GM18519 (cell line): Measurements from ENCODE around the gene TRMT44.

Experiments used
- ATAC-seq: cut with Tn5 transposase; IDR thresholded peaks from one replicate; pipeline ENCODE4 v1.9.1; 2021; ENCODE audit warnings: mild to moderate bottlenecking, moderate library complexity; ENCODE audit not compliant: unreplicated experiment, low FRiP score

TRMT44 gene

GRCh38 chr4:8465615-8466611 lies 25.3 kb downstream of the TRMT44 start:
- ATAC-seq = no peak

GRCh38 chr4:8467016-8467415 lies 26.4 kb downstream of the TRMT44 start:
- no peak for ATAC-seq

GRCh38 chr4:8468746-8469535 lies 28.4 kb downstream of the TRMT44 start:
- ATAC-seq = no peak

- ATAC-seq = no peak
These were observed 29.0 kb downstream of the TRMT44 start for GRCh38 chr4:8469550-8469949.

GRCh38 chr4:8470451-8471024 lies 30.0 kb downstream of the TRMT44 start:
- no peak for ATAC-seq

GRCh38 chr4:8471211-8471875 lies 30.8 kb downstream of the TRMT44 start:
- ATAC-seq = no peak

GRCh38 chr4:8472158-8472688 lies 31.6 kb downstream of the TRMT44 start:
- no peak for ATAC-seq

- ATAC-seq = no peak
These were observed 32.2 kb downstream of the TRMT44 start for GRCh38 chr4:8472689-8473197.

- ATAC-seq = no peak
These were observed 32.8 kb downstream of the TRMT44 start for GRCh38 chr4:8473198-8473919.

GRCh38 chr4:8473920-8474590 lies 33.5 kb downstream of the TRMT44 start:
- no peak for ATAC-seq

GRCh38 chr4:8474856-8475255 lies 34.3 kb downstream of the TRMT44 start:
- no peak for ATAC-seq

GRCh38 chr4:8475751-8476575 lies 35.4 kb downstream of the TRMT44 start:
- no peak for ATAC-seq

GRCh38 chr4:8477095-8477635 lies 36.6 kb downstream of the TRMT44 start:
- no peak for ATAC-seq

- ATAC-seq = no peak
These were observed 37.1 kb downstream of the TRMT44 start for GRCh38 chr4:8477676-8478075.

GRCh38 chr4:8478371-8478770 lies 37.8 kb downstream of the TRMT44 start:
- ATAC-seq = no peak

GRCh38 chr4:8478801-8479744 lies 38.5 kb downstream of the TRMT44 start:
- ATAC-seq = no peak

- ATAC-seq = no peak
These were observed 39.6 kb downstream of the TRMT44 start for GRCh38 chr4:8480221-8480620.
